DMS53 treated with DMSO at 0.1 percent for 48 hours (cell line): ENCODE results near the gene PRSS57.
"Not testable (repeated sequence)": the region's sequence is repeated elsewhere in the genome, so short reads cannot be mapped to it uniquely, and the experiment has no call there.

ENCODE experiments used
- DNase-seq: peaks from one replicate; lab custom pipeline; 2025; ENCODE audit not compliant: unreplicated experiment; lab: John Stamatoyannopoulos, UW

Gene PRSS57

DNA sequence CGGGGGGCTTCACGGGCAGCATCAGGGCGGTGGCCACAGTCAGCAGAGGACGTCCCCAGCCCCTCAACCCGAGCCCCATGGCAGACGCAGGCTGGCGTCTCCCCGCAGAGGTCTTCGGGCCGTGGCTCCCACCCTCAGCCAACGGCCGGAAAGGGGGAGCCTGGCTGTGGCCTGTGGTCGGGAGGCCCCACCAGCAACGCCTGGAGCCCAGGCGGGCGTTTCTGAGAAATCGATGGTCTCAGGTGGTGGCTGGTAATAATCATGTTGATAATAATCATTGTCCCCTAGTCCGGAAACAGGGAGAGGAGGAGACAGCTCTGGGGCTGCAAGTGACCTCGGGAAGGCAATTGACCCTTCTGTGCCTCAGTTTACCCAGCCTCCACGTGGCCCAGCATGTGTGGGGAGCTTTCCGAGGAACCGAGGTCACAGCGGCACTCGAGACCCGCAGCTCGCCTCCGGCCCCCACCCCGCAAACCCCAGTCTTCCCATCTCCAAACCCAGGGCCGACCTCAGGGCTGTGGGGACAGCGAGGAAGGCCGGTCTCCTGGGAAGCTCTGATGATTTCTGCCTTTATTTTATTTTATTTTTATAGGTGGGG is at the start of gene PRSS57:
PRSS57 (minus strand) TSS at position 101 of the 598 bp plus-strand sequence; CDS start at position 79, 22 bp downstream.
- DNase-seq: no peak

DNA sequence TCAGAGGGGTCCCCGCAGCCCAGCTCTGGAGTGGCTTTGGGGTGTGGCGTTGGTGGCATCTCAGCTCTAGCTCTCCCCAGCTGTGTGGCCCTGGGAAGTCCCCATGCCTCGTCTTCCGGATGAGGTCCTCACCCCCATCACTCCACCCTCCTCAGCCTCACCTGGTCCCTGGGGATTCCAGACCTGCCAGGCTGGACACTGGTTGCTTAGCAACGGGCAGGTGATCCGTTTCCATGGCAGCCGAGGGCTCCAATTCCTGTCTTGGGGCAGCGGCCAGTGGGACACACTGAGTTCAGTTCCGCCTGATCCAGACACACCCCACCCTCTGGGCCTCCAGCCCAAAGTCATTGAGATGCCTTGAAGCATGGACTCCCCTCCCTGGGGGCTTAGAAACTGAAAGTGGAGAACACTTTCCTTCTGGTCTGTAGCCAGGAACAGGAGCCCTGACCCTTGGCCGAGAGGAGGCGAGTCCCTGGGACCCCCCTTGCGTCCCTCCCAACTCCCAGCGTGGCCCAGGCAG is 48.0 kb upstream of the PRSS57 start:
- DNase-seq: peak; percentile 11

GRCh38 chr19:742540-743075 is 47.4 kb upstream of the PRSS57 start:
- no peak for DNase-seq

DNA sequence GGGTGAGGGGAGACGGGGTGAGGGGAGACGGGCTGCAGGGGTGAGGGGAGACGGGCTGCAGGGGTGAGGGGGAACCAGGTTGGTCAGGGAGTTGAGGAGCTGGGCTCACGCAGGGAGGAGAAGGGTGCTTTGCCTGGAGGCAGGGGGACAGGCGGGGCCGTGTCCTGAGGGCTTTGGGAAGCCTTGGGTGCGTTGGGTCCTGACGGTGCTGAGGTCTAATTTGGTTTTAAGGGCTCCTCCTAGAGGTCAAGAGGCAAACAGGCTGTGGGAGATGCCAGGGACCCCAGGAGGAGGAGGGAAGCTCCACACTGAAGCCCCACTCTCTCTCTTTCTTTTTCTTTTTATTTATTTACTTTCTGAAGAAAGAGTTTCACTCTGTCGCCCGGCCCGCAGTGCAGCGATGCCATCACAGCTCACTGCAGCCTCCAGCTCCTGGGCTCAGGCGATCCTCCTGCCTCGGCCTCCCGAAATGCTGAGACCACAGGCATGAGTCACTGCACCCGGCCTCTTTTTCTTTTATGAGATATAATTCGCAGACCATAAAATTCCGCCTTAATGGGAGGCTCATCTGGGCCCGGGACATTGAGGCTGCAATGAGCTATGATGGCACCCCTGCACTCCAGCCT is 46.4 kb upstream of the PRSS57 start:
- DNase-seq: no peak

DNA sequence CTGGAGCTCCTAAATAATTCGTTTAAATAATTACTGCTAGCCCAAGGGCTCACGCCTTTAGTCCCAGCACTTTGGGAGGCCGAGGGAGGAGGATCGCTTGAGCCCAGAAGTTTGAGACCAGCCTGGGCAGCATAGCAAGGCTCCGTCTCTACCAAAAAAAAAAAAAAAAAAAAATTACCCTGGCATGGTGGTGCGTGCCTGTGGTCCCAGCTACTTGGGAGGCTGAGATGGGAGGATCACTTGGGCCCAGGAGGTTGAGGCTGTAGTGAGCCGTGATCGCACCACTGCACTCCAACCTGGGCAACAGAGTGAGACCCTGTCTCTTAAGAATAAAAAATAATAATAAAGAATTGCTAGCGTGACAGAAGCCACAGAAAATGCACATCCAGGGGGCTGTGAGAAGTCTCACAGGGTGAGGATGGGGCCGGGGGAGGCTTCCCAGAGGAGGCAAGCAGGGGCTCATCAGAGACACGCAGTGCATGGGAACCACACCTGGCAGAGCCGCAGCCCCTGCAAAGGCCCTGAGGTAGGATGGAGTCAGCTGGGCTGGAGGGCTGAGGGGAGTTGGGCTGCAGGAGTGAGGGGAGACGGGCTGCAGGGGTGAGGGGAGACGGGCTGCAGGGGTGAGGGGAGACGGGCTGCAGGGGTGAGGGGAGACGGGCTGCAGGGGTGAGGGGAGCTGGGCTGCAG is 45.7 kb upstream of the PRSS57 start:
- not testable (repeated sequence) for DNase-seq

DNA sequence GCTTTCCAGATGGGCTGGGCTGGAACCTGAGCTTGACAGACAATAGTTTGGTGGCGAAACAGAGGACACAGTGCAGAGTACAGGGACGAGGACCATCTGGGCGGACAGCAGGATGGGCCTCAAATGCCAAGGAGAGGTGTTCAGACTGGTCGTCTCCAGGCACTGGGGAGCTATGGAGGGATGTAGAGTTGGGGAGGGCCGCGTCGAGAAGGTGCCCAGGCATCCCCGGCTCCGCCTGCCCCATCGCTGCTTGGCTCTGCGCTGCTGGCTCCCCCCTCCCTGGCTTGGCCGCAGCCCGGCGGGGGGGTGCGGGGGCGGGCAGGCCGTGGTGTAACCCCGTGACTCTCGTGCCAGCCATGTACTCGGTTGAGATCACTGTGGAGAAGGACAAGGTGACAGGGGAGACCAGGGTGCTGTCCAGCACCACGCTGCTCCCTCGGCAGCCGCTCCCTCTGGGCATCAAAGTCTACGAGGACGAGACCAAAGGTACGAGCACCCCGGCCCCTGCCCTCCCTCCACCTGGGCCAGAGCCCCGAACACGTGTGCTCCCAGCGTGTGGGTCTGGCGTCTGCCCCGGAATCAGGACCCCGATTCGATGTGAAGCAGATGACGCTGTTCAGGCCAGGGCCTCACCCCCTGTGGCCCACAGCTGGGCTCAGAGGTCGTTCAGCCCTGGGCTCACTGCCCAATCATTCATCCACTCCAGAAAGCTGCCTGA is 44.9 kb upstream of the PRSS57 start:
- no peak for DNase-seq

- no peak for DNase-seq
These were observed 43.4 kb upstream of the PRSS57 start for GRCh38 chr19:738509-739128.

DNA sequence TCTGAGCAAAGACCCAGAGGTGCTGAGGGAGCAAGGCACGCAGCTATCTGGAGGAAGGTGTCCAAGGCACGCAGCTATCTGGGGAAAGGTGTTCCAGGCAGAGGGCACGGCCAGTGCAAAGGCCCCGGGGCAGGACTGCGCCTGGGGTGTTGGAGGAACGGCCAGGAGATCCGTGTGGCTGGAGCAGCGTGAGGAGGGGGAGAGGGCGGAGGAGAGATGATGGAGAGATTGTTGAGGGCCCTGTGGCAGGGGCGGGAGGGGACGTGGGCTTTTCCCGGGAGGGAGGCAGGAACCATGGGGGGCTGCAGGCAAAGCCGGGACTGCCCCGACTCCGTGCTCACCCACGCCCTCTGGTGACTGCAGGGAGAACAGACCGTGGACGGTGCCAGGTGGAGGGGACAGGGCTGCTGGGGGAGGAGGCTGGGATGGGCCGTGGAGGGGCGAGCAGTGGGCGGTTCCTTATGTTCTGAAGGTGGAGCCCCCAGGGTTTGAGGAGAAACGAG is 42.4 kb upstream of the PRSS57 start:
- no peak for DNase-seq

DNA sequence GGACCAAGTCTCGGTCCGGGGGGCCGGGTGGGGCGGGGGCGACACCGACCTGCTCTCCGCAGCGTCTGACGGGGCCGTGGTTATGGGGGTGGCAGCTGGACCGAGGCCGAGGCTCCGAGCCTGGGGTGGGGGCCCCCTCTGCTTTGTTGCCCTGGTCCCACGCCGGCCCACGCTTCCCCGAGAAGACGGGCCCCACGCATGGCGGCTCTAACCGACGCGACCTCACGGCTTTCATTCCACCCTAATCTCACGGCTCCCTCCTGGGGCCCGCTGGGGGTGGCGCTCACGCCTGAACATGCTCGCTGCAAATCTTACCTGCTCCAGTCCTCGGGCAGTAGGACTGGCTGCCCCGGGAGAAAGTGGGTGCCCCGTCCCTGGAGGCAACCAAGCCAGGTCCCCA is 40.9 kb upstream of the PRSS57 start:
- DNase-seq: no peak

- no peak for DNase-seq
These were observed 39.5 kb upstream of the PRSS57 start for GRCh38 chr19:734716-735115.

- no peak for DNase-seq
These were observed 37.2 kb upstream of the PRSS57 start for GRCh38 chr19:732148-733069.

DNA sequence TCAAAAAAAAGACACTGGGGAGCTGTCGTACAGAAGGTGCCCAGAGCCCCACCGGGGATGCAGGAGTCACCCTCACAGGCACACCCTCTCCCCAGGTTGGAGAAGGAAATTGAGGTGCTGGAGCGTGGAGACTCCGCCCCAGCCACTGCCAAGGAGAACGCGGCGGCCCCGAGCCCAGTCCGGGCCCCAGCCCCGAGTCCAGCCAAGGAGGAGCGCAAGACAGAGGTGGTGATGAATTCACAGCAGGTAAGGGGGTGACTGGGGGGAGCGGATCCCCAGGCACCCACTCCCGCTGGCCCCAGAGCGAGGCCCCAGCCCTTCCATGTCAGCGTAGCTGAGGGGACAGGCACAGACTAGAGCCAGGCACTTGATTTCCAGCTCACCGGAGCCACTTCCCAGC is 35.7 kb upstream of the PRSS57 start:
- no peak for DNase-seq

GRCh38 chr19:729965-730668 is 34.9 kb upstream of the PRSS57 start:
- DNase-seq: no peak

- not testable (repeated sequence) for DNase-seq
These were observed 34.3 kb upstream of the PRSS57 start for GRCh38 chr19:729564-729963.

DNA sequence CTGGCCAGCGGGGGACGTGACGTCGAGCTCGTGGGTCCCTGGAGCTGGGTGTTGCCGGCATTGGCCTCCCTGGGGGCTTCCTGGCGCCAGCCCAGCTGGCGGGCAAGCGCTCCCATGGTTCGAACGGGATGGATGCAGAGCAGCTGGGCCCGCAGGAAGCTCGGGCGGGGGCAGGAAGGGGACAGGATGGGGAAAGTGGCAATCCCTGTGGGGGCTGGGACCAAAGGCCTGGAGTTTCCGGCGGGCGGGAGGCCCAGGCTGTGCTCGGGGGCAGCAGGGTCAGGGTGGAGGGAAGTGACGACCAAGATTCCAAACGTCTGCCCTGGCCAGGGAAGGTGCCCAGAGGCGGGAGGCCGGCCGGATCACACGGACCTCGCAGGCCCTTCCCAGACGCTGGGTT is 32.8 kb upstream of the PRSS57 start:
- no peak for DNase-seq

GRCh38 chr19:726993-727956 is 32.0 kb upstream of the PRSS57 start:
- no peak for DNase-seq

DNA sequence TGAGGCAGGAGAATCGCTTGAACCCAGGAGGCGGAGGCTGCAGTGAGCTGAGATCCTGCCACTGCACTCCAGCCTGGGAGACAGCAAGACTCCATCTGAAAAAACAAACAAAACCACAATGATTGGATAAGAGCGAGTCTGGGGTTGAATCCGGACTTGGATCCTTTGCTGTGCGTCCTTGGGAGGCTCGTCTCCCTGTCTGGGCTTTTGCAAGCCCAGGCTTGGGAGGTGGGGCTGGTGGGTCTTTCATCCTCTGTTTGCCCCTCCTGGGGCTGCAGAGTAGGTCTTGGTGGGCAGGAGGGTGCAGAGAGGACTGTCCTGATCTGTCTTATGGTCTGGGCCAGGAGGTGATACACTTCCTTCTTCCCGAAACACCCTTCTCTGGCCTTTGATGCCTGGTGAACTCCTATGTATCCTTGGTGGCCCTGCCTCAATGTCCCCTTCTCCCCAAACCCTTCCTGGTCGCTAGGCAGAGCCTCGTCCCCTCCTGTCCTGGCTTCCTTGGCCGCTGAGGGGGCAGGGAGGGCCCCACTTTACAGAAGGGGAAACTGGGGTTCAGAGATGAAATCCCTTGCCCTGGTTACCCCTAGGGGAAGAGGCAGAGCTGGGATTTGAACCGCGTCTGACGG is 30.3 kb upstream of the PRSS57 start:
- DNase-seq: no peak
